G401 (cell line): ENCODE measurements around the gene MAPK8. TPM values are rescaled to one million over a fixed set of nuclear protein-coding genes. Genes with fewer than 3 reads are reported as not detected.
"Not testable (repeated sequence)": the region's sequence is repeated elsewhere in the genome, so short reads cannot be mapped to it uniquely, and the experiment has no call there.

Experiments used
- DNase-seq: peaks from one replicate; pipeline ENCODE4 v3.0.0-alpha.2; 2015; ENCODE audit warnings: low spot score
- in situ Hi-C: cut with HindIII; loops from 2 replicates; pipeline ENCODE4 v1.10.0; 2016; ENCODE audit warnings: low sequenced_read_pairs, mixed read lengths
- total RNA-seq: library from RNA; depleted of rRNA; stranded (reverse); fragments of >200 nt; shearing (Covaris generic); gene quantifications from 2 replicates; pipeline ENCODE4 v1.2.3, GENCODE V29; 2014

MAPK8 gene
- total RNA-seq, 1 experiment from 2014 or later: 64.1 TPM

GRCh38 chr10:48400850-48401220, 94.4 kb downstream of the MAPK8 start:
- DNase-seq: peak; percentile 34
- in situ Hi-C loops: no loop called here

GRCh38 chr10:48404646-48405045, 98.2 kb downstream of the MAPK8 start:
- no peak for DNase-seq
- in situ Hi-C loops: no loop called here

- in situ Hi-C loops: no loop called here
- DNase-seq: no peak
Observed at GRCh38 chr10:48406204-48406603, 99.7 kb downstream of the MAPK8 start.

GRCh38 chr10:48406658-48407057, 100.2 kb downstream of the MAPK8 start:
- no peak for DNase-seq
- in situ Hi-C loops: no loop called here

- DNase-seq: no peak
- in situ Hi-C loops: no loop called here
Observed at GRCh38 chr10:48410503-48410902, 104.0 kb downstream of the MAPK8 start.

- in situ Hi-C loops: no loop called here
- DNase-seq: no peak
Observed at GRCh38 chr10:48411510-48411909, 105.0 kb downstream of the MAPK8 start.

GRCh38 chr10:48412081-48412480, 105.6 kb downstream of the MAPK8 start:
- in situ Hi-C loops: no loop called here
- DNase-seq: no peak

- in situ Hi-C loops: no loop called here
- no peak for DNase-seq
Observed at GRCh38 chr10:48412933-48413332, 106.5 kb downstream of the MAPK8 start.

- in situ Hi-C loops: no loop called here
- DNase-seq: no peak
Observed at GRCh38 chr10:48414160-48414559, 107.7 kb downstream of the MAPK8 start.

GRCh38 chr10:48414778-48415177, 108.3 kb downstream of the MAPK8 start:
- DNase-seq: no peak
- in situ Hi-C loops: no loop called here

GRCh38 chr10:48416584-48417232, 110.2 kb downstream of the MAPK8 start:
- in situ Hi-C loops: no loop called here
- no peak for DNase-seq

- DNase-seq: no peak
- in situ Hi-C loops: no loop called here
Observed at GRCh38 chr10:48417374-48417773, 110.9 kb downstream of the MAPK8 start.

- in situ Hi-C loops: no loop called here
- DNase-seq: no peak
Observed at GRCh38 chr10:48418189-48418788, 111.8 kb downstream of the MAPK8 start.

- no peak for DNase-seq
- in situ Hi-C loops: no loop called here
Observed at GRCh38 chr10:48419714-48420113, 113.2 kb downstream of the MAPK8 start.

GRCh38 chr10:48421862-48422261, 115.4 kb downstream of the MAPK8 start:
- in situ Hi-C loops, DNase-seq: not testable (repeated sequence)

- DNase-seq: no peak
- in situ Hi-C loops: no loop called here
Observed at GRCh38 chr10:48423884-48424283, 117.4 kb downstream of the MAPK8 start.

GRCh38 chr10:48428896-48429295, 122.4 kb downstream of the MAPK8 start:
- DNase-seq: no peak
- in situ Hi-C loops: no loop called here

- no peak for DNase-seq
- in situ Hi-C loops: no loop called here
Observed at GRCh38 chr10:48429309-48429708, 122.8 kb downstream of the MAPK8 start.

GRCh38 chr10:48430402-48430993, 124.0 kb downstream of the MAPK8 start:
- in situ Hi-C loops: no loop called here
- no peak for DNase-seq

GRCh38 chr10:48431871-48432270, 125.4 kb downstream of the MAPK8 start:
- in situ Hi-C loops: no loop called here
- no peak for DNase-seq

GRCh38 chr10:48437546-48437945, 131.1 kb downstream of the MAPK8 start:
- in situ Hi-C loops: no loop called here
- no peak for DNase-seq
